ENCODE results near the gene UBTD1.
A peak's percentile ranks its signal among the peaks of the same experiment; 100 is the strongest.
"Not testable (repeated sequence)": the region's sequence is repeated elsewhere in the genome, so short reads cannot be mapped to it uniquely, and the experiment has no call there.

Gene UBTD1

DNA sequence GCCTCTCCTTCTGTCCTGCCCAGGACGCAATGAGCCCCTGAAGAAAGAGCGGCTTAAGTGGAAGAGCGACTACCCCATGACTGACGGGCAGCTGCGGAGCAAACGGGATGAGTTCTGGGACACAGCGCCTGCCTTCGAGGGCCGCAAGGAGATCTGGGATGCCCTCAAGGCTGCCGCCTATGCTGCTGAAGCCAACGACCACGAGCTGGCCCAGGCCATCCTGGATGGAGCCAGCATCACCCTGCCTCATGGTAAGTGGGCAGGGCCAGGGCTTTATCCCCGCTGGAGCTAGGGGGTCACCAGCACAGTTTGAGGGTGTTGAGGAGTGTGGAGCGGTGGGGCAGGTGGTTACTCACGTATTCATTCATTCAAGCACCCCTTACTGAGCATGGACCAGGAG lies 69.2 kb downstream of the UBTD1 start:
- DNase-seq: no peak

DNA sequence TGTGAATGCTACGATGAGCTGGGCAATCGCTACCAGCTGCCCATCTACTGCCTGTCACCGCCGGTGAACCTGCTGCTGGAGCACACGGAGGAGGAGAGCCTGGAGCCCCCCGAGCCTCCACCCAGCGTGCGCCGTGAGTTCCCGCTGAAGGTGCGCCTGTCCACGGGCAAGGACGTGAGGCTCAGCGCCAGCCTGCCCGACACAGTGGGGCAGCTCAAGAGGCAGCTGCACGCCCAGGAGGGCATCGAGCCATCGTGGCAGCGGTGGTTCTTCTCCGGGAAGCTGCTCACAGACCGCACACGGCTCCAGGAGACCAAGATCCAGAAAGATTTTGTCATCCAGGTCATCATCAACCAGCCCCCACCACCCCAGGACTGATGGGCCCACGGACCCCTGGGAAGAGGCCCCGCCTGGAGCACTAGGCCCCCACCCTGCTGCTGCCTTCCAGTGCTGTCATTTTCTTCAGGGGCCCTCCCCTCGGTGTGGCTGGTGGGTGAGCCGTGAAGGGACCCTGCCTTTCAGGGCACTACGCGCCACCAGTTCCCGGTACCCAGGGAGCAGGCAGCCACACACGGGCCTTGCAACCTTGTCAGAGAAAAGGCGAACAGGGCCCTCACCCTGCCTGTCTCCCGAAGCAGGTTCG lies 71.5 kb downstream of the UBTD1 start:
- DNase-seq: no peak

DNA sequence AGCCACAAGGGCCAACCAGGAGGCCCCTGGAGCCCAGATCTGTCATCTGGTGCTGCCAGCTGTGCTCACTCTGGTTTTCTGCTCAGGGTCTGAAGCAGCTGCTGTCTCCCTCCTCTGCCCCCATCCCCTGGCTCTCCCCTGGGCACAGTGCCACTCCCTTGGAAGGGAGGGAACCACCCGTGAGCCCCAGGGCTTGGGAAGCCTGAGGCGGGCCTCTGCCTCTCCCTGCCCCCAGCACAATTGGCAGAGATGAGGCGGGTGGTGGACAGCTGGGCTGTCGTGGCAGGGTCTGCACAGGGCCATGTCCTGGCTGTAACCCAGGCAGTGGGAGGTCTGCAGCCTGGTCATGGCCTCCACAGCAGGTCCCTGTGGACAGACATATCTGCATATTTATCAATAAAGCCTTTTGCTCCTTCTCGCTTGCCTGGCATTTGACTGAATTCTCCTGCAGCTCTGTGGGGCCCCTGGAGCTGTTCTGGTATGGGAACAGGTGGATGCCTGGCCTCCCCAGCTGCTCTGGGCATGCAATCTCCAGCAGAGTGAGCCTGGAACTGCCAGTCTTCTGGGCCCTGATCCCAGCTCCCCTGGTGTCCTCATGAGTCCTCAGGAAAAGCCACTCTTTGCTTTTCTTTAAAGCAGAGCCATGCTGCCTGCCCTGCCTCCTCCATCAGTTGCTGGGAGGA lies 72.2 kb downstream of the UBTD1 start:
- no peak for DNase-seq

DNA sequence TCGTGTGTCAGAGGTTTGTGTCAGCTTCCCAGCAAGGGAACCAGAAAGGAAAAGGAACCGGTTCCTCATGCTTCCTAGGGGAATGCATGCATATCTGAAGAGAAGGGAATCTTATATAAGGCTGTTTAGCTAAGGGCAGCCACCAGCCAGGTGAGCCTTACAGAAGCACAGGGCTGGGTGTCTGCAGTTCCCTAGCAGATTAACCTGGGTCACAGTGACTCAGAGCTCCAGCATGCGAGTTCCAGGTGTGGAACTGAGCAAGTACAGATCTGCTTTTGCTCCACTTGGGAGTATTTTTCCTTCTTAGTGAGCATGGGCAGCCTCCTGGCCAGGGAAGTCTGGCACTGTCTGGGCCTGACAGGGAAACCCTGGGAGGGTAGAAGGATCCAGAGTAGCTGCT lies 72.9 kb downstream of the UBTD1 start:
- DNase-seq: no peak

DNA sequence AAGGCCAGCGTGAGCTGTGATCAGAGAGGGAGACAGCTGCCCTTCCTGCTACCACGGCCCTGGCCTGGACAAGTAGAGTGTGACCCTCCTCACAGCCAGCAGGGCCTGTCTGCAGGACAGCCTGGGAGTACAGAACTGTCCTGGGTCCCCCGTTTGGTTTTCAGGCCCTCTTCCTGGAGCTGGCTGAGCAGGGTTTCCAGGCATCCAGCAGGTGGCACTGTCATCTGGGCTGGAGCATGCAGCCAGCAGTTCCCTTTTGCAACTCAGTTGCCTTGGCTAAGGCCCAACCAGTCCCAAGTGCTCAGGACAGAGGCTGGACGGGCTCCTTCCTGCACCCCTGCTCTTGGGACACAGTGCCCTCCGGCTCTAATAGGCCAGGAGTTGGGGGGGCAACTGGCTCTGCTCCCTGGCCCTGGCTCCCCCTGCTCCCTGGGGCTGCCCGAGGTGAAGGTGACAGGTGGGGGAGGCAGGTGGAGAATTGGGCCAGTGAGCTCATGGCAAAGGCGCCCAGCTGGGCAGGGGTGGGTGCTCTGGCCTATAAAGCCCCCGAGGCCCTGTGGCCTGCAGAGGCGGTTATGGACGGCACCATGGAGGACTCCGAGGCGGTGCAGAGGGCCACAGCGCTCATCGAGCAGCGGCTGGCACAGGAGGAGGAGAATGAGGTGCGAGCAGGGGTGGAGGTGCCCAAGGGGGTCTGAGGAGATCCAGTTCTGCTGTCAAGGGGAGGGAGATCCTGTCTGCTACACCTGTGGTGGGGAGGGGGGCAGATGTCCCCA lies 73.7 kb downstream of the UBTD1 start, which contains the start of gene ANKRD2:
TSS of gene ANKRD2 (plus strand) at position 566 of the 776 bp plus-strand sequence. CDS start at position 576, 10 bp downstream.
- peak; percentile 49 for DNase-seq

DNA sequence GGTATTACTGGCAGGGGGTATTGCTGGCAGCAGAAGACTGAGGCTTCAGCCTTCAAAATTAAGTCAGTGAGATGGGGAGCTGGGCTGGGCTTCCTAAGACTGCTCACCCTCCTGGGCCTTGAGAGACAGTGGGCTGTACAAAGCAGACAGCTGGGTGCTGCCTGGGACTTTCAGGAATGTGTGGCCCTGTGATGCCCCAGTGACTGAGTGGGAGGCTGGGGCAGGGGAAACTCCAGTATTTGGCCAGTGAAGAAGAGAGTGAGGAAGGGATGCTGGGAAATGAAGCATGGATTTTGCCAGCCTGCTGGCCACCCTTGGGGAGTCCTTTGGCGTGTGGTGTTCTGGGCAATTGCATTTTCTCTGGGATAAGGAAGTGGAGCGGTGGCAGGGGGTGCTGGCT lies 74.3 kb downstream of the UBTD1 start:
- no peak for DNase-seq

DNA sequence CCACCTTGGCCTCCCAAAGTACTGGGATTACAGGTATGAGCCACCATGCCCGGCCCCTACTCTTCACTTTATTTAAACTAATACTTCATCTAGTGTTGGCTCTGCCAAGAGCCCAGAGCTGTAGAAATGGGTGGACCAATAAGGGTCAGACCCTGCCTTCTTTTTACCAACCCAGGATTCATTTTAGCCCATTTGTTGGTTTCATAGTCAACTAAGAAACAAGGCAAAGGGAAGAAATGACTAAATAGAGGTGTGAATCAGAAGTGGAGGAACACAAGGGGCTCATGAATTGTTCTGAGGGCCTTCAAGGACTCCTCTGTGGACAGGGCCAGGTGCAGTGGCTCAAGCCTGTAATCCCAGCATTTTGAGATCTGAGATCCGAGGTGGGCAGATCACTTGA lies 74.9 kb downstream of the UBTD1 start:
- DNase-seq: no peak

DNA sequence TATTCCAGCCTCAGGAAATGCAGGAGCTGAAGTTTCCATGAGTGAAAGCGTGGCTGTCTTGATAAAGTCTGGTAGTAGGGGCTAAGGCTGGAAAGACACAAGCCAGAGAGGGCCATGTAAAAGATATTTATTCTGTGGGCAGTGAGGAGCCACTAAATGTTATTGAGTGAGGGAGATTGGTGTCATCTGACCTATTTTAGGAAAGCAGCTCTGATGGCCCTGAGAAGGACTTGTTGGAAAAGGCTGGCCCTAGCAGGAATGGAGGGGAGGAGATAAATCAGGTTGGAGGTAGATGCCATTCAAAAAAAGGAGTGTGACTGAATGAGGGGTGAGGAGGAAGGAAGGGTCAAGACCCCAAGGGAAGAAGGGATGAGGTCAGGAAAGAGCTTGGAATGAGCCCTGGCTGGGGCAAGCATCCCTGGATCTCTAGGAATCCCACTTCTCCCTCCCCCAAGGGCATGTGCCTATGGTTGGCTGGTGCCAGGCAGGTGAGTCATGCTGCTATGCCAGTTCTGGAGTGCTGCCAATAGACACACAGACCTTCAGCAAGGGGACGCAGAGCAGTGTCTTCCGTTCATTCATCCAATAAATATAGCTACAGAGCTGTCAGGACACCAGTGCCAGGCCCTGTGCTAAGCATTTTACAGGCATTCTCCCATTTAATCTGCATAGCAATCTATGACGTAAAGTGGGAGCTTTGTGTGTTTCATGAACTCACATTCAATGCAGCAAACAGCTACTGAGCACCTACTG lies 75.8 kb downstream of the UBTD1 start:
- DNase-seq: no peak

DNA sequence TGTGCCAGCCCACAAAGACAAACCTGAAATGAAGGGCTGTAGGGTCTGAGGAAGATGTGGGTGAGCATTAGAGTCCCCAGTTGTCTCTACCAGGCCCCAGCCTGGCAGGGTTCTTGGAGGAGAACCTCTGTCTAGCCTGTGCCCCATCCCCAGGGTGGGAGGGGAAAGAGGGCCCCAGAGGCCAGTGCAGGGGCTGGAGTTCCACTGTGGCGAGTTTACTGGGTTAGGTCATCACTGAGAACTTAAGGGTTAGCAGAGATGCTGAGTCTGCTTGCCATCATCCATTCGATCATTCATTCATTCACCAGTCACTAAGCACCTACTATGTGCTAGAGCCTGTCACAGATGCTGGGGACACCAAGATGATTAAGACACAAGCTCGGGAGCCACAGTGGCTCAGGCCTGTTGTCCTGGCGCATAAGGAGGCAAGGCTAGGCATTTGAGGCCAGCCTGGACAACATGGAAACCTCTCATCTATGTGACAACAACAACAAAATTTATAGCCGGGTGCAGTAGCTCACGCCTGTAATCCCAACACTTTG lies 76.5 kb downstream of the UBTD1 start:
- no peak for DNase-seq

DNA sequence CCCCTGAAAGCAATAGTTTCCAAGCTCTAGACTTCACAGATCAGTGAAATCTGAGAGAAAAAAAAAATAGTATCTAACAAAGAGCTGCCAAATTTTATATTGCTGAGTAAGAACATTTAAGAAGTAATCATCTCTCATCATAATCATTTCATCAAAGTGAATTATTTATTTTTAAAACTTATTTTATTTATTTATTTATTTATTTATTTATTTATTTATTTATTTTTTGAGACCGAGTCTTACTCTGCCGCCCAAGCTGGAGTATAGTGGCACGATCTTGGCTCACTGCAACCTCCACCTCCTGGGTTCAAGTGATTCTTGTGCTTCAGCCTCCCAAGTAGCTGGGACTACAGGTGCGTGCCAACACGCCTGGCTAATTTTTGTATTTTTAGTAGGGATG lies 77.8 kb downstream of the UBTD1 start:
- DNase-seq: not testable (repeated sequence)

DNA sequence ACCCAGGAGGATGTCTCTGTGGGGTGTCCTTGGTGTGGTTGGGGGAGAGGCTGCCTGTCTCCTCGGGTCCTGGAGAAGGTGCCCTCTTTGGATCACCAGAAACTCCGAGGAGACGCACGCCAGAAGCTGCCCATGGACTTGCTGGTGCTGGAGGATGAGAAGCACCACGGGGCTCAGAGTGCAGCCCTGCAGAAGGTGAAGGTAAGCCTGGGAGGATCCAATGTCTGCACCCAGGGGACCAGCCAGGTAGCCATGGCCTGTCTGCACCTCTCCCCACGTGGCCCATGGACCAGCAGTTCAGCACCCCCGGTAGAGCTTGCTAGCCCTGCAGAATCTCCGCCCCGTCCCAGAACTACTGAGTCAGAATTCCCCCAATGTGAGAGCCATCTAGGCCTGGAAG lies 79.0 kb downstream of the UBTD1 start:
- DNase-seq: no peak

DNA sequence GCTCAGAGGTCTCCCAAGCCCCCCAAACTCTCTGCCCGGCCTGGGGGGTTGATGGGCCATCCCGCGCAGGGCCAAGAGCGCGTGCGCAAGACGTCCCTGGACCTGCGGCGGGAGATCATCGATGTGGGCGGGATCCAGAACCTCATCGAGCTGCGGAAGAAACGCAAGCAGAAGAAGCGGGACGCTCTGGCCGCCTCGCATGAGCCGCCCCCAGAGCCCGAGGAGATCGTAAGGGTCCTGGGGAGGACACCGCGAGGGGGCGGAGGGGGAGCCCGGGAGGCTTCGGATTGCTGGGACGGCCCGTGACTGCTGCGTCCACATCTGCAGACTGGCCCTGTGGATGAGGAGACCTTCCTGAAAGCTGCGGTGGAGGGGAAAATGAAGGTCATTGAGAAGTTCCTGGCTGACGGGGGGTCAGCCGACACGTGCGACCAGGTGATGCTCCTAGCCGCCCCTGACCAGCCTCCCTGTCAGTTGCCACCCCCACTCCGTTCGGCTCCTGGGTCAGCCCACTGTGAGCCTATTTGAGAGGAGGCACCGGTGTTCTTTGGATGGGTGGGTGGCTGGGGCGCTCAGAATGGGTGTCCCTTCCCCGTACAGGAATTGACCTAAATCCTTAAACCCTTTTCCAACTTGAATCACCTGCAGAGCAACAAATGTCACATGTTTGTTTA lies 79.6 kb downstream of the UBTD1 start:
- DNase-seq: no peak

DNA sequence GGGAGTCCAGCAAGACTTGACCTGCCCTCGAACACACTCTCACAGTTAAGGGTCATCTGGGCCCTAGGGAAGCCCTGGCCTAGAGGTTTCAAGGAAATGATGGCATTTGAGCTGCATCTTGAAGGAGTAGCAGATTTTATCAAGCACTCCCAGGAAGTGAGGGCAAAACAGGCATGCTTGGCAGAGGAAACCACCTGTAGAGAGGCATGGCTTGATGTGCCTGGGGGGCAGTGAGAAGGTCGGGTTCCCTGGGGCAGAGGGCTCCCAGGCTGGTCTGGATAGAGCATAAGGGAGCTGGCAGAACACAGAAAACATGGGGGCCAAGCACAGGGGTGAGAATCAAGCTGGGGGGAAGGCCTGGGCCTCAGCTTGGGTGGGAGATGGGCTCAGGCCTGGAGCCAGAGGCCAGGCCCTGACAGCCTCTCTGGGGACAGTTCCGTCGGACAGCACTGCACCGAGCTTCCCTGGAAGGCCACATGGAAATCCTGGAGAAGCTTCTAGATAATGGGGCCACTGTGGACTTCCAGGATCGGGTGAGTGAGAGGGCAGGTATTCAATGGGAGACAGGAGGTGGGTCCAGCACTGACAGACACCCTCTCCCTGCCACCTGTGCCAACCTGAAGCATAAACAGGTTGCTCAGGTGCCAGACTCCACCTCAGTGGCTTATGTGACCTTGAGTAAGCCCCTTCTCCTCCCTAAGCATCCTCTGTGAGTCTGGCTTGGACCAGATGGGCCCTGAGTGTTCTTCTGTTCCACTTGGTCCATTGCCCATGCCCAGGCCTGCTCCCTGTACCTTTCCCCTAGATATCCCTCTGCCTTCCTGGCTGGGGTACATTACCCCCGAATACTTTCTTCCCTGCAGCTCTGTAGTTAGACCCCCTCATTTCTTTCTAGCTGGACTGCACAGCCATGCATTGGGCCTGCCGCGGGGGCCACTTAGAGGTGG lies 82.0 kb downstream of the UBTD1 start:
- DNase-seq: no peak

DNA sequence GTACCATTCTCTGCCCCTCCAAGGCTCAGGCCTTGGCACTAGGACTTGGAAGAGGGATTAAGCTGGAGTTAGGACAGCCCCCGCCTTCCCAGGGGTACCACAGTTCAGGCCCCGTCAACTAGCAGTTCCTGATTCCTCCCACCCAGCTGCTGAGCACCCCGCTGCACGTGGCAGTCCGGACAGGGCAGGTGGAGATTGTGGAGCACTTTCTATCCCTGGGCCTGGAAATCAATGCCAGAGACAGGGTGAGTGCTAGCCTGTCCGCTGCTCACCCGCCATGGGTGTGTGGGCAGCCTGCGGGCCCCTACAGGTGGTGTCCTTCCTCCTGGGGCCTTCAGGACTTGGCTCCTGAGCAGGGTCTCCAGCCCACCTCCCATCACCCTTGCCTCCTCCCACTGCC lies 83.4 kb downstream of the UBTD1 start:
- DNase-seq: no peak

DNA sequence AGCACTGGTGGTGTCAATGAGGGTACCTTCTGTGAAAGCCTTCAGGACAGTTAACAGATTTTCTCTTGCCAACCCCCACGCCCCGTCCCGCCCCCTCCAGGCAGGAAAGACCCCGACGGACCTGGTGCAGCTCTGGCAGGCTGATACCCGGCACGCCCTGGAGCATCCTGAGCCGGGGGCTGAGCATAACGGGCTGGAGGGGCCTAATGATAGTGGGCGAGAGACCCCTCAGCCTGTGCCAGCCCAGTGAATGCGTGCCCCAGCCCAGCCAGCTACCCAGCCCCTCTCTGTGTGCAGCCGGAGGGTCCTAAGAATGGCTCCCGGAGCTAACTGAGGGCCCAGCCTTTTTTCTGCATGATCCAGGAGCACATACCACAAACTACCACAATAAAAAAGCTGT lies 84.8 kb downstream of the UBTD1 start:
- no peak for DNase-seq

DNA sequence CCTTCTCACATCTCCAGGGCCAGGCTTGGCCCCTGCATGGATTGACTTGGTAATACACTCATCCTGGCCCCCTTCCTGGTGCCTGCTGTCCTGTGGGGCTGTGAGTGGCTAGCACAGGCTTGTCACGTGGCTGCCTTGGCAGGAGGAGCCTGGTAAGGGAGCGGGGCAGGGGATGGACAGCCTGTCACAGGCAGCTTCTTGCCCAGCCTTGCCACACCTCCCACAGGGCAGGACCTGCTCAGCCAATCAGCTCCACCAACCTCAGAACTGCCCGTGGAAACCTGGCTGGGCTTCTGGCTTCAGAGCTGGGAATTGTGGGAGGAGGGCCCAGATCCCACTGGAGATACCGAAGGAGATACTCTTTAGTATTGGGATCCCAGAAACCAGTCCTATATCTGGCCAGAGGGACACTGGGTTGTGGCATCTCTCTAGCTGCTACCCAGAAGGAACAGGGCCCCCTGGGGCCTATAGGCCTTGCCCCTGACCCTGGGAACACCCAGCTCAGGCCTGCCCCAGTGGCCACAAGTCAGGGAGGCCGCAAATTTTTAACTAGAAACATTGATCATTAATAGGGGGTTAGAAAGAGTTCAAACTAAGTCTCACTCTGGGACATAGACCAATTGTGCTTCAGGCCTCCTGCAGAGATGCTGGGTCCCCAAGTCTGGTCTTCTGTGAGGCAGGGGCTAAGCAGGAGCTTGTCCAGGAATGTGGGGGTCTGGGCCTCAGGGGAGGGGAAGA lies 85.5 kb downstream of the UBTD1 start, which contains the start of gene HOGA1:
TSS of gene HOGA1 (plus strand) at position 330 of the 738 bp plus-strand sequence. CDS start at position 645, 315 bp downstream.
- no peak for DNase-seq

DNA sequence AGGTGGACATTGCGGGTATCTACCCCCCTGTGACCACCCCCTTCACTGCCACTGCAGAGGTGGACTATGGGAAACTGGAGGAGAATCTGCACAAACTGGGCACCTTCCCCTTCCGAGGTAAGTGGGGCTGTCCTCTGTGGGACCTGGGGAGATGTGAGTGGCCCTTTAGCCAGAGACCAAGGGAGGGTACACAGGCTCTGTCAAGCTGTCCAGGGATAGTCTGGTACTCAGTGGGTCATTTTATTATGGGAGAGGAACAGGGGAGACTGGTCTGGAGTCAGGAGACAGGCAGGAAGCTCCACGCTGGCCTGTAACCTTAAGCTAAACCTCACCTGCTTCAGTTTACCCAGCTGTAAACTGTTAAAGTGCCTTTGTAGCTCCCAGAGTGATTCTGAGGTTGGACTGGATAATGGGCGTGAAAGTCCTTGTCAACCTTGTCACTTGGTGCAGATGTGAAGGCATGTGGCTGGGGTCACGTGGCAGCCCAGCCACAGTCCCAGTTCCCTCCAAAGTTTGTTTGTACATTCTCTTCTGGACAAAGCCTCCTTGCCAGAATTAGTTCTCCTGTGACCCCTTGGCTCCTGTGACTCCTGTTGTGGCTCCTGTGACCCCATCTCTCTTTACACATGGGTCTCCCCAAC lies 86.2 kb downstream of the UBTD1 start:
- DNase-seq: no peak

DNA sequence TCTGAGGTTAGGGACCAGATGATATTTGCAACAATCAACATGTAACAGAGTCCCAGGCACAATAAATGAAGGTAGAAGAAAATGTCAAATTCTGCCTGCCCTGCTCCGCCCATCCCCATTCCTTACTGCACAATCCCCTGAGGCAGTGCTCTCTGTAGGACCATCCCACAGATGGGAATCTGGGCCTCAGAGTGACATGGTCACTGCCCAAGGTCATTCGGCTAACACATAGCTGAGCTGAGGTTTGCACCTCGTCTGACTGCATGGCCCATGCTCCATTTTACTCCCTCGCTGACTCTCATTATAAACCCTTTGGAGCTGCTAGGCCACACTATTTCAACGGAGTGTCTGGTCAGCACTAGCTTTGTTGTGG lies 86.7 kb downstream of the UBTD1 start:
- no peak for DNase-seq

DNA sequence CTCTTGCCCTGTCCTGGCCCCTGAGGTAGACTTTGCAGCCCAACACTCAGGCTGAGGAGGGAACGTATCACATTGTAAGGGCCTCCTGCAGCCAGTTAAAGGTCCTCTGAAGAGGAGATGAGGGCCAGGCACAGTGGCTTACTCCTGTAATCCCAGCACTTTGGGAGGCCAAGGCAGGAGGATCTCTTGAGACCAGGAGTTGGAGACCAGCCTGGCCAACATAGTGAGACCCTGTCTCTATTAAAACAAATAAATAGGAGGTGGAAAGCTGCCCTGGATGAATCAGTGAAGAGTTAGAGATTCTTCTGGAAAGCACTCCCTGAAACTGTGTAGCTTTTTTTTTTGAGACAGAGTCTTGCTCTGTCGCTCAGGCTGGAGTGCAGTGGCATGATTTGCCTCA lies 88.5 kb downstream of the UBTD1 start:
- no peak for DNase-seq

DNA sequence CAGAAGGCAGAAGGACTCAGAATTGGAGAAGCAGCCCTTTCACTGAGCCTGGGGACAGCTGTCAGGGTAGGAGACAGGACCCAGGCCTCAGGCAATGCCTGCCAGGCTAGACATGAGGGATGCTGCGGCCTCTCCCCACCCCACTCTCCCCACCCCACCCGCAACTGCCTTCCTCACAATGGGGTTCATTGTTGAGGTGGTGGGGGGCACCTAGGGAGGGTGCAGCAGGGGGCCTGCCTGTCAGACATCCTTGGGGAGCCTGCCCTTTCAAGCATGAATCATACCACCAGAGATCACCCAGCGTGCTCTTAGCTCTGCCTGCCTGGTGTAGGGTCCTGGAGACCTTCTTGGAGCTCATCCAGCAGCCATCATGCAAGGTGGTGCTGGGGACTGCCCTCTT lies 90.8 kb downstream of the UBTD1 start, which contains the start of gene C10orf62:
TSS of gene C10orf62 (plus strand) at position 243 of the 400 bp plus-strand sequence. CDS start 177 bp downstream, outside the sequence.
- DNase-seq: no peak
